Endodermal cell (in vitro differentiated cells): ENCODE data around the gene JARID2. TPM values are rescaled to one million over a fixed set of nuclear protein-coding genes. Genes with fewer than 3 reads are reported as not detected.

Experiments used
- DNase-seq: peaks from one replicate; pipeline ENCODE4 v3.0.0-alpha.2; 2017
- H3K27ac ChIP-seq: 2 replicates; pipeline ENCODE4 v1.5.1; 2013; ENCODE audit warnings: mild to moderate bottlenecking, low read depth, low read length, moderate library complexity
- H3K27me3 ChIP-seq: 2 replicates; pipeline ENCODE4 v1.6.1; 2013; ENCODE audit warnings: mild to moderate bottlenecking, low read length, moderate library complexity; ENCODE audit not compliant: insufficient read depth, control insufficient read depth, poor library complexity, severe bottlenecking
- H3K36me3 ChIP-seq: 2 replicates; pipeline ENCODE4 v1.7.0; 2013; ENCODE audit warnings: mild to moderate bottlenecking, low read length, moderate library complexity; ENCODE audit not compliant: control insufficient read depth, insufficient read depth
- H3K4me1 ChIP-seq: one replicate; pipeline ENCODE4 v1.7.0; 2013; ENCODE audit warnings: low read length; ENCODE audit not compliant: control insufficient read depth, insufficient read depth
- H3K4me3 ChIP-seq: 2 replicates; pipeline ENCODE4 v1.5.1; 2013; ENCODE audit warnings: mild to moderate bottlenecking, low read length, moderate library complexity
- H3K9ac ChIP-seq: 2 replicates; pipeline ENCODE4 v1.6.1; 2013; ENCODE audit warnings: mild to moderate bottlenecking, low read length, moderate library complexity; ENCODE audit not compliant: poor library complexity, severe bottlenecking; ENCODE audit errors: extremely low read depth
- H3K9me3 ChIP-seq: 2 replicates; pipeline ENCODE4 v1.6.1; 2013; ENCODE audit warnings: mild to moderate bottlenecking, low read length, moderate library complexity; ENCODE audit not compliant: control insufficient read depth
- H3K27ac Mint-ChIP-seq: 2 replicates; pipeline ENCODE4 v1.8.0; 2020; ENCODE audit warnings: mixed read lengths
- H3K27me3 Mint-ChIP-seq: 2 replicates; pipeline ENCODE4 v1.8.0; 2021; ENCODE audit warnings: mild to moderate bottlenecking, mixed read lengths; ENCODE audit not compliant: insufficient read depth
- H3K36me3 Mint-ChIP-seq: 2 replicates; pipeline ENCODE4 v1.8.0; 2020; ENCODE audit warnings: low read depth, mixed read lengths
- H3K4me1 Mint-ChIP-seq: 2 replicates; pipeline ENCODE4 v1.8.0; 2020; ENCODE audit warnings: mixed read lengths
- H3K4me3 Mint-ChIP-seq: 2 replicates; pipeline ENCODE4 v1.8.0; 2020; ENCODE audit warnings: mild to moderate bottlenecking, moderate library complexity, mixed read lengths
- H3K9me3 Mint-ChIP-seq: 2 replicates; pipeline ENCODE4 v1.8.0; 2020; ENCODE audit warnings: mild to moderate bottlenecking, mixed read lengths
- CTCF ChIP-seq: fragments of 200-600 bp; sonication (generic); conservative IDR thresholded peaks from 2 replicates; pipeline ENCODE4 v1.5.0; 2021; ENCODE audit warnings: antibody characterized with exemption, mild to moderate bottlenecking
- WGBS, 2 experiments: methylation state at CpG; one replicate each; pipeline versions ENCODE4 v1.1.5 to v1.1.7; 2013; ENCODE audit warnings: missing lambda C conversion rate in 2 of 2, mixed read lengths in 1 of 2; ENCODE audit not compliant: insufficient coverage in 1 of 2, insufficient read length in 1 of 2; 5-methylcytosine and 5-hydroxymethylcytosine counted together
- total RNA-seq, 2 donors: library from RNA; stranded (reverse); fragmentation: NEBNext Ultra II Directional in 1 of 2; extraction: Animal tissue kit (Norgen Biotek cat#: 25700) in 1 of 2; gene quantifications; 2 replicates in 1 of 2; 3 replicates in 1 of 2; pipeline ENCODE4 v1.2.1, GENCODE V29; 2021

JARID2 gene
- total RNA-seq, 2 donors from 2014 or later, result 42.5 to 77.0 TPM

- no peak for DNase-seq
These were observed 85.3 kb downstream of the JARID2 start for GRCh38 chr6:15331143-15331542.

GRCh38 chr6:15331629-15332251, 85.9 kb downstream of the JARID2 start:
- H3K27me3 ChIP-seq, result no peaks in the 10 kb centered on the region
- no peak overlapping the region for H3K4me3 Mint-ChIP-seq
- no peak for DNase-seq
- no peaks in the 10 kb centered on the region for H3K27me3 Mint-ChIP-seq
- no peak overlapping the region for H3K27ac ChIP-seq
- H3K27ac Mint-ChIP-seq, result peak overlapping the region; percentile 85
- H3K4me1 Mint-ChIP-seq, result peaks cover 45% of the 10 kb centered on the region
- no peak for TF ChIP-seq CTCF
- H3K4me1 ChIP-seq, result peaks cover 8% of the 10 kb centered on the region
- no peaks in the 10 kb centered on the region for H3K9me3 ChIP-seq
- no peak overlapping the region for H3K4me3 ChIP-seq
- no peaks in the 10 kb centered on the region for H3K9me3 Mint-ChIP-seq
- WGBS, 2 experiments, result 97 to 98% methylated on average over 6 to 11 of the region's 13 CpGs
- peaks cover 2% of the 10 kb centered on the region for H3K36me3 Mint-ChIP-seq
- no peak overlapping the region for H3K9ac ChIP-seq
- H3K36me3 ChIP-seq, result no peaks in the 10 kb centered on the region

More at GRCh38 chr6:15331143-15331542, 85.3 kb downstream of the JARID2 start:
- Histone ChIP-seq H3K9ac (no peak overlapping the region), H3K27ac (no peak overlapping the region), H3K4me3 (no peak overlapping the region), H3K27me3 (no peaks in the 10 kb centered on the region), H3K9me3 (no peaks in the 10 kb centered on the region), H3K36me3 (no peaks in the 10 kb centered on the region), H3K4me1 (peaks cover 8% of the 10 kb centered on the region)
- Mint-ChIP-seq H3K27ac (peak overlapping the region; percentile 85), H3K36me3 (peaks cover 2% of the 10 kb centered on the region), H3K4me1 (peaks cover 43% of the 10 kb centered on the region), H3K4me3 (no peak overlapping the region), H3K9me3 (no peaks in the 10 kb centered on the region), H3K27me3 (no peaks in the 10 kb centered on the region)
- no peak for TF ChIP-seq CTCF

GRCh38 chr6:15332446-15332845, 86.6 kb downstream of the JARID2 start:
- no peak overlapping the region for H3K27ac Mint-ChIP-seq
- H3K4me3 Mint-ChIP-seq, result no peak overlapping the region
- no peaks in the 10 kb centered on the region for H3K9me3 ChIP-seq
- H3K27me3 ChIP-seq, result no peaks in the 10 kb centered on the region
- peaks cover 8% of the 10 kb centered on the region for H3K4me1 ChIP-seq
- peaks cover 47% of the 10 kb centered on the region for H3K4me1 Mint-ChIP-seq
- 100% methylated on average over 1 to 2 of the region's 2 CpGs for WGBS, 2 experiments
- no peak for DNase-seq
- TF ChIP-seq CTCF, result no peak
- H3K9me3 Mint-ChIP-seq, result no peaks in the 10 kb centered on the region
- H3K9ac ChIP-seq, result no peak overlapping the region
- H3K36me3 ChIP-seq, result no peaks in the 10 kb centered on the region
- no peak overlapping the region for H3K4me3 ChIP-seq
- H3K27me3 Mint-ChIP-seq, result no peaks in the 10 kb centered on the region
- H3K27ac ChIP-seq, result peak overlapping the region; percentile 9
- peaks cover 2% of the 10 kb centered on the region for H3K36me3 Mint-ChIP-seq
